H1 (cell line): ENCODE data around the gene CAPG.

Source experiments
- CEBPB ChIP-seq: IDR thresholded peaks from 2 replicates; pipeline ENCODE4 v1.6.1; 2012; ENCODE audit warnings: low read depth, low read length
- CTCF ChIP-seq, 3 experiments: IDR thresholded peaks; 1 replicate in 2 of 3; 2 replicates in 1 of 3; pipeline versions ENCODE4 v1.5.1 to v1.6.1; 2011; ENCODE audit warnings: low read length in 3 of 3, mild to moderate bottlenecking in 3 of 3, inconsistent platforms in 2 of 3, low read depth in 1 of 3, moderate library complexity in 1 of 3; ENCODE audit not compliant: insufficient read depth in 1 of 3; ENCODE audit errors: control extremely low read depth in 1 of 3
- EP300 ChIP-seq, 2 experiments: IDR thresholded peaks; 1 replicate in 1 of 2; 2 replicates in 1 of 2; pipeline ENCODE4 v1.6.1; 2011 to 2012; ENCODE audit warnings: low read depth in 2 of 2, low read length in 2 of 2, mild to moderate bottlenecking in 2 of 2, borderline replicate concordance in 1 of 2, inconsistent platforms in 1 of 2, moderate library complexity in 1 of 2
- EZH2 ChIP-seq: fragments of 200-600 bp; sonication (generic); IDR thresholded peaks from 2 replicates; pipeline ENCODE4 v1.7.1; 2012; ENCODE audit warnings: low read depth, mild to moderate bottlenecking, moderate library complexity, low read length, inconsistent platforms; ENCODE audit not compliant: severe bottlenecking
- JUN ChIP-seq: IDR thresholded peaks from 2 replicates; pipeline ENCODE4 v1.6.1; 2011; ENCODE audit warnings: low read depth, mild to moderate bottlenecking, improper control_type of control experiment, low read length
- JUND ChIP-seq: IDR thresholded peaks from 2 replicates; pipeline ENCODE4 v1.6.1; 2011; ENCODE audit warnings: mild to moderate bottlenecking, improper control_type of control experiment, low read length
- KDM5A ChIP-seq: fragments of 200-600 bp; IDR thresholded peaks from 2 replicates; pipeline ENCODE4 v1.7.1; 2012; ENCODE audit warnings: mild to moderate bottlenecking, low read length, inconsistent platforms, mixed read lengths
- MAX ChIP-seq: IDR thresholded peaks from 2 replicates; pipeline ENCODE4 v1.6.1; 2012; ENCODE audit warnings: inconsistent platforms
- POLR2A ChIP-seq, 2 experiments: IDR thresholded peaks; 1 replicate in 1 of 2; 2 replicates in 1 of 2; pipeline ENCODE4 v1.6.1; 2011; ENCODE audit warnings: low read depth in 2 of 2, low read length in 2 of 2, mild to moderate bottlenecking in 2 of 2; ENCODE audit errors: control extremely low read depth in 1 of 2
- POLR2AphosphoS5 ChIP-seq: IDR thresholded peaks from 2 replicates; pipeline ENCODE4 v1.6.1; 2011; ENCODE audit warnings: low read depth, low read length
- SIN3A ChIP-seq, 2 experiments: IDR thresholded peaks in 1 of 2; conservative IDR thresholded peaks in 1 of 2; 2 replicates each; pipeline ENCODE4 v1.6.1; 2011 to 2012; ENCODE audit warnings: low read length in 2 of 2, improper control_type of control experiment in 1 of 2, low read depth in 1 of 2, mild to moderate bottlenecking in 1 of 2
- SUZ12 ChIP-seq: fragments of 200-600 bp; sonication (generic); IDR thresholded peaks from 2 replicates; pipeline ENCODE4 v1.6.1; 2012; ENCODE audit warnings: mild to moderate bottlenecking, inconsistent platforms, low read length, moderate library complexity, mixed read lengths
- USF2 ChIP-seq: IDR thresholded peaks from 2 replicates; pipeline ENCODE4 v1.6.1; 2011; ENCODE audit warnings: low read length, improper control_type of control experiment
- ZNF274 ChIP-seq: IDR thresholded peaks from 2 replicates; pipeline ENCODE4 v1.7.0; 2012; ENCODE audit warnings: low read length, borderline replicate concordance; ENCODE audit errors: extremely low read depth

- no peak for TF ChIP-seq CTCF (IDR thresholded peaks at IDR 0.05; ENCODE audit: control extremely low read depth in 1 of 3, insufficient read depth in 1 of 3, low read depth in 1 of 3, low read length in 3 of 3)
- no peak for TF ChIP-seq CEBPB
- TF ChIP-seq USF2: no peak
- TF ChIP-seq POLR2AphosphoS5: no peak
- TF ChIP-seq ZNF274: no peak
- no peak for TF ChIP-seq KDM5A
- TF ChIP-seq JUN: no peak
- no peak for TF ChIP-seq SUZ12
- TF ChIP-seq MAX: no peak
- no peak for TF ChIP-seq POLR2A (IDR thresholded peaks at IDR 0.05; ENCODE audit: control extremely low read depth in 1 of 2, low read depth in 2 of 2, low read length in 2 of 2)
- no peak for TF ChIP-seq EP300 (IDR thresholded peaks at IDR 0.05; ENCODE audit: borderline replicate concordance in 1 of 2, low read depth in 2 of 2, low read length in 2 of 2)
- no peak for TF ChIP-seq SIN3A (conservative IDR thresholded peaks at IDR 0.05 in 1 of 2, IDR thresholded peaks at IDR 0.05 in 1 of 2; ENCODE audit: low read depth in 1 of 2, low read length in 2 of 2)
- TF ChIP-seq JUND: no peak
- no peak for TF ChIP-seq EZH2
Observed at GRCh38 chr2:85427300-85427835, 17.2 kb upstream of the CAPG start.
